ENCODE measurements around the gene TMEM232.
"Not testable (repeated sequence)": the region's sequence is repeated elsewhere in the genome, so short reads cannot be mapped to it uniquely, and the experiment has no call there.

TMEM232 gene

GRCh38 chr5:110618941-110619340 is 107.5 kb downstream of the TMEM232 start:
- DNase-seq = no peak

GRCh38 chr5:110616009-110616408 is 110.5 kb downstream of the TMEM232 start:
- DNase-seq = no peak

- no peak for DNase-seq
Measured at GRCh38 chr5:110612794-110613247, 113.7 kb downstream of the TMEM232 start.

GRCh38 chr5:110611817-110612216 is 114.7 kb downstream of the TMEM232 start:
- no peak for DNase-seq

- no peak for DNase-seq
Measured at GRCh38 chr5:110594866-110595265, 131.6 kb downstream of the TMEM232 start.

- no peak for DNase-seq
Measured at GRCh38 chr5:110590187-110590586, 136.3 kb downstream of the TMEM232 start.

- DNase-seq = no peak
Measured at GRCh38 chr5:110588286-110588980, 138.0 kb downstream of the TMEM232 start.

GRCh38 chr5:110580625-110581024 is 145.8 kb downstream of the TMEM232 start:
- DNase-seq = no peak

- no peak for DNase-seq
Measured at GRCh38 chr5:110572729-110573128, 153.7 kb downstream of the TMEM232 start.

GRCh38 chr5:110562191-110562590 is 164.3 kb downstream of the TMEM232 start:
- no peak for DNase-seq

GRCh38 chr5:110561510-110561909 is 165.0 kb downstream of the TMEM232 start:
- DNase-seq = no peak

GRCh38 chr5:110549301-110549700 is 177.2 kb downstream of the TMEM232 start:
- no peak for DNase-seq

GRCh38 chr5:110548171-110548570 is 178.3 kb downstream of the TMEM232 start:
- no peak for DNase-seq

GRCh38 chr5:110547495-110547894 is 179.0 kb downstream of the TMEM232 start:
- DNase-seq = no peak

GRCh38 chr5:110545716-110546115 is 180.8 kb downstream of the TMEM232 start:
- no peak for DNase-seq

- DNase-seq = no peak
Measured at GRCh38 chr5:110544603-110545002, 181.9 kb downstream of the TMEM232 start.

GRCh38 chr5:110542949-110543348 is 183.5 kb downstream of the TMEM232 start:
- no peak for DNase-seq

GRCh38 chr5:110536120-110537115 is 190.1 kb downstream of the TMEM232 start:
- no peak for DNase-seq

GRCh38 chr5:110535146-110535545 is 191.3 kb downstream of the TMEM232 start:
- not testable (repeated sequence) for DNase-seq

- DNase-seq = no peak
Measured at GRCh38 chr5:110525762-110526161, 200.7 kb downstream of the TMEM232 start.

GRCh38 chr5:110517396-110517795 is 209.1 kb downstream of the TMEM232 start:
- DNase-seq = no peak

- no peak for DNase-seq
Measured at GRCh38 chr5:110514030-110514429, 212.4 kb downstream of the TMEM232 start.

GRCh38 chr5:110512266-110512665 is 214.2 kb downstream of the TMEM232 start:
- DNase-seq = no peak

- no peak for DNase-seq
Measured at GRCh38 chr5:110510146-110510545, 216.3 kb downstream of the TMEM232 start.

Data from CD4-positive, alpha-beta T cell treated with Interleukin-17A for 4 hours (primary cell).